ENCODE data around the gene SHROOM2. TPM values are rescaled to one million over a fixed set of nuclear protein-coding genes. Genes with fewer than 3 reads are reported as not detected.

The SHROOM2 gene
- total RNA-seq, 2 donors from 2014 or later: 3.9 to 7.8 TPM

DNA sequence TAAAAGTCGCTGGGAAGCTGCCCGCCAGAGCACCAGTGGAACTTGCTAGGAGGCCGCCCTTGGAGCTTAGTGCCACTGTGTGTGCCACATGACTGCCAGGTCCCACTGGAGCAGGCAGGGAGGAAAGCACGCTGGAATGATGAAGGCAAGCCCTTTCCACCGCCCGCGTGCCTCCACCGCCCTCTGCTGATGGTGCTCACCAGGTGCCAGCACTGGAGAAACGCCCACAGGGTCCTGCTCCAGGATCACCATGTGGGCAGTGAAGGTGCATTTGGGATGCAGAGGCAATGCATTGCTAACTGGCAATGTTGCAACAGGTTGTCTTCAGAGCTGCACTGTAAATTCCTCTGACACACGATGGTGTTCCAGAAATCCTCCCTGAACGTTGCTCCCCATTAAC, 76.3 kb downstream of the SHROOM2 start:
- no peak overlapping the region for H3K4me3 ChIP-seq
- H3K9ac ChIP-seq (ENCODE audit: low read depth in 2 of 2, low read length in 2 of 2): no peak overlapping the region
- H3K4me1 ChIP-seq: no peaks in the 10 kb centered on the region
- intact Hi-C loops (cut with DNase I): no loop called here
- no peaks in the 10 kb centered on the region for H3K9me3 ChIP-seq
- no peak for DNase-seq
- TF ChIP-seq, protein P1, sequence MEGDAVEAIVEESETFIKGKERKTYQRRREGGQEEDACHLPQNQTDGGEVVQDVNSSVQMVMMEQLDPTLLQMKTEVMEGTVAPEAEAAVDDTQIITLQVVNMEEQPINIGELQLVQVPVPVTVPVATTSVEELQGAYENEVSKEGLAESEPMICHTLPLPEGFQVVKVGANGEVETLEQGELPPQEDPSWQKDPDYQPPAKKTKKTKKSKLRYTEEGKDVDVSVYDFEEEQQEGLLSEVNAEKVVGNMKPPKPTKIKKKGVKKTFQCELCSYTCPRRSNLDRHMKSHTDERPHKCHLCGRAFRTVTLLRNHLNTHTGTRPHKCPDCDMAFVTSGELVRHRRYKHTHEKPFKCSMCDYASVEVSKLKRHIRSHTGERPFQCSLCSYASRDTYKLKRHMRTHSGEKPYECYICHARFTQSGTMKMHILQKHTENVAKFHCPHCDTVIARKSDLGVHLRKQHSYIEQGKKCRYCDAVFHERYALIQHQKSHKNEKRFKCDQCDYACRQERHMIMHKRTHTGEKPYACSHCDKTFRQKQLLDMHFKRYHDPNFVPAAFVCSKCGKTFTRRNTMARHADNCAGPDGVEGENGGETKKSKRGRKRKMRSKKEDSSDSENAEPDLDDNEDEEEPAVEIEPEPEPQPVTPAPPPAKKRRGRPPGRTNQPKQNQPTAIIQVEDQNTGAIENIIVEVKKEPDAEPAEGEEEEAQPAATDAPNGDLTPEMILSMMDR (IDR thresholded peaks at IDR 0.05): no peak
- H3K27me3 ChIP-seq: no peaks in the 10 kb centered on the region
- no peak overlapping the region for H3K27ac ChIP-seq
- H3K36me3 ChIP-seq: no peaks in the 10 kb centered on the region

DNA sequence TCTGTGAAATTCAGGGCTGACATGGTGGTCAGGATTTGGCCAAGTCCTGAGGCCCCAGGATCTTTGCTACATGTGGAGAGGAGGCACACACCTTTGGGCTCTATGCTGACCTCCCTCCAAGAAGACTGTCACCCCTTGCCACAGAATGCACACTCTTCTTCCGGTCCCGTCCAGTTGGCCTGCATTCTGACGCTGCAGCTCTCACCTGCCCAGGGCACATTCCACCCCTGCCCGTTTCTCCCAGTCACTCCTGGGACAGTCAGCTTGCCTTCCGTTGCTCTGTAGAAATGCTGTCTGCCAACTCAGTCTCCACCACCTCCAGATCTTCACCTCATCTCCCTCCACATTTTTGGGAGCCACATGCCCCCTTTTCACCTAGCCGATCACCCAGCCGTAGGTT, 76.7 kb downstream of the SHROOM2 start:
- TF ChIP-seq, protein P1 (IDR thresholded peaks at IDR 0.05): no peak
- no peak overlapping the region for H3K4me3 ChIP-seq
- no peak for DNase-seq
- H3K4me1 ChIP-seq: no peaks in the 10 kb centered on the region
- no peaks in the 10 kb centered on the region for H3K36me3 ChIP-seq
- intact Hi-C loops (cut with DNase I): no loop called here
- no peaks in the 10 kb centered on the region for H3K27me3 ChIP-seq
- H3K27ac ChIP-seq: no peak overlapping the region
- no peak overlapping the region for H3K9ac ChIP-seq (ENCODE audit: low read depth in 2 of 2, low read length in 2 of 2)
- no peaks in the 10 kb centered on the region for H3K9me3 ChIP-seq

DNA sequence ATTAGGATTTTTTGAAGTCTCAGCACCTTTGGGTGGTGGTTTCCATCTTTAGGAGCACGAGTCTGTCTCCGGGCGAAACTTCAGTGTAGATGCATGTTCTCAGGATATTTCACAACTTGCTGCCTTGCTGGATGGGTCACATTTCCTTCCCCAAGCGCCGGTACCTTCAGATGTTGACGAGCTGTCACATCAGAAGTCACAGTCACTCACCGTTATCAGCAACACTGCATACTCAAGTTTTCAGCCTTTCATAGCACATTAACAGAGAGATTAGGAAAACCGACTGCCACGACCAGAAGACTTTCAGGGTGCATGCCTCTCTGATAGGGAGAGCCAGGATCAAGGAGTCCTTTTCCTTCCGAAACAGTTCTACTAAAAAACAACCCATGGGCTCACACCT, 77.8 kb downstream of the SHROOM2 start:
- TF ChIP-seq, protein P1 (IDR thresholded peaks at IDR 0.05): no peak
- no peak for DNase-seq
- H3K4me3 ChIP-seq: no peak overlapping the region
- no peaks in the 10 kb centered on the region for H3K9me3 ChIP-seq
- intact Hi-C loops (cut with DNase I): no loop called here
- H3K27me3 ChIP-seq: no peaks in the 10 kb centered on the region
- no peak overlapping the region for H3K9ac ChIP-seq (ENCODE audit: low read depth in 2 of 2, low read length in 2 of 2)
- H3K4me1 ChIP-seq: no peaks in the 10 kb centered on the region
- no peaks in the 10 kb centered on the region for H3K36me3 ChIP-seq
- H3K27ac ChIP-seq: no peak overlapping the region

DNA sequence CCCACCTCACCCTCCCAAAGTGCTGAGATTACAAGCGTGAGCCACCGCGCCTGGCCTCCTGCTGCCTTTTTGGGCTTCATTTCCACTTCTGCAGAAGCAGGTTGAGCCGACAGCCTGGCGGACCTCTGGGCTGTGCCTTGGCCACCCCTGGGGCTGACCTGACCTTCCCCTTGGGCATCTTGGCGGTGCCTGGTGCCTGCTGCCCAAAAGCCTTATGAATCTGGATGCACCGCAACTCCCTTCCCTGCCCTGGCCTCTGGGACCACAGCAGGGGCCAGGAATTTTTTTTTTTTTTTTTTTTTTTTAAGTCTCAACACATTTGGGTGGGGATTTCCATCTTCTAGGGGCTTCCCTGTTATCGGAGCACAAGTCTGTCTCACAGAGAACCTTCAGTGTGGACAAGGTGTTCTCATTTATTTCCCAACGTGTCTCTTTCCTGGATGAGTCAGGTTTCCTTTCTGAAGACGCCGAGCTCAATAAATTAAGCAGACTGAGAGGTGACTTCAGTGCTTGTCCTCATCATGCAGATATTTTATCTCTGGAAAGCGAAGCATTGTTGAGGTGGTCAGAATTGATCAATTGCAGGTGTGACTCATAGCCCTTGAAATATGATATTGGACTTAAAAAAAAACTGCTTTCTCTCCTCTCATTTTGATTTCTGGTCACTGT, 79.7 kb downstream of the SHROOM2 start:
- H3K4me3 ChIP-seq: no peak overlapping the region
- no peaks in the 10 kb centered on the region for H3K9me3 ChIP-seq
- H3K27ac ChIP-seq: no peak overlapping the region
- H3K9ac ChIP-seq (ENCODE audit: low read depth in 2 of 2, low read length in 2 of 2): no peak overlapping the region
- H3K4me1 ChIP-seq: no peaks in the 10 kb centered on the region
- H3K27me3 ChIP-seq: no peaks in the 10 kb centered on the region
- intact Hi-C loops (cut with DNase I): no loop called here
- H3K36me3 ChIP-seq: no peaks in the 10 kb centered on the region
- no peak for DNase-seq
- TF ChIP-seq, protein P1 (IDR thresholded peaks at IDR 0.05): no peak

DNA sequence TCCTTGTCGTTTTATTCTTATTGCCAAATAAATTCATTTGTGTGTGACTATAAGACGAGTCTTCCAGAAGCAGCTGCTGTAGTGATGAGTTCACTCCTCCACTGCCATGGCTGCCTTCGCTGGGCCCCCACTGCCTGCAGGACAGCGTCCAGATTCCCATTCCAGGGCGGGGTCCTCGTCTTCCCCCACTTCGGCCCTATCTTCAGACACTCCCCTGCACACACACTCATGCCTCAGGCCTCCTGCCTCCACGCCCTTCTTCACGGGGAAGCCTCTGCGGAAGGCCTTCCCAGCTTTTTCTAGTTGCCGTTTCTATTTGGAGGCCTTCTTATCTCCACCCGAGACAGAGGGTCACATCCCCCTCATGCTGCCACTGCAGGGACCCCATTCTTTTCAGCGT, 80.4 kb downstream of the SHROOM2 start:
- Histone ChIP-seq H3K4me1 (no peaks in the 10 kb centered on the region), H3K4me3 (no peak overlapping the region), H3K9ac (ENCODE audit: low read depth in 2 of 2, low read length in 2 of 2) (no peak overlapping the region), H3K27me3 (no peaks in the 10 kb centered on the region), H3K27ac (no peak overlapping the region), H3K9me3 (no peaks in the 10 kb centered on the region), H3K36me3 (no peaks in the 10 kb centered on the region)
- DNase-seq: no peak
- intact Hi-C loops (cut with DNase I): no loop called here
- TF ChIP-seq, protein P1 (IDR thresholded peaks at IDR 0.05): no peak

Data from colonic mucosa (tissue), 4 donors.